WTC11 (cell line): ENCODE results near the gene PLCG2. TPM values are rescaled to one million over a fixed set of nuclear protein-coding genes. Genes with fewer than 3 reads are reported as not detected.

Experiments used
- ATAC-seq: fragments of 200-7000 bp; cut with Tn5 transposase; 2 replicates; pipeline ENCODE4 v1.10.0; 2021; ENCODE audit warnings: mild to moderate bottlenecking, moderate library complexity
- CTCF ChIA-PET: fragments of 300-600 bp; sonication (Branson Sonifier 250); formaldehyde crosslinking; loops from one replicate; lab custom pipeline; 2021; ENCODE audit warnings: antibody characterized with exemption; lab: Charles Lee
- POLR2A ChIA-PET: fragments of 350-600 bp; sonication (Branson Sonifier 250); formaldehyde crosslinking; loops from one replicate; lab custom pipeline; 2021; ENCODE audit warnings: antibody characterized with exemption; lab: Charles Lee
- DNase-seq: peaks from one replicate; pipeline ENCODE4 v3.0.0; 2021; ENCODE audit warnings: low spot score
- H3K27ac Mint-ChIP-seq: 2 replicates; pipeline ENCODE4 v1.8.0; 2021; ENCODE audit warnings: mixed read lengths
- H3K27me3 Mint-ChIP-seq: 2 replicates; pipeline ENCODE4 v1.8.0; 2021; ENCODE audit warnings: low read depth, mild to moderate bottlenecking, moderate library complexity, mixed read lengths
- H3K36me3 Mint-ChIP-seq: 2 replicates; pipeline ENCODE4 v1.8.0; 2021; ENCODE audit warnings: mixed read lengths
- H3K4me1 Mint-ChIP-seq: 2 replicates; pipeline ENCODE4 v1.8.0; 2022; ENCODE audit warnings: mixed read lengths
- H3K4me3 Mint-ChIP-seq: 2 replicates; pipeline ENCODE4 v1.8.0; 2021; ENCODE audit warnings: mild to moderate bottlenecking, moderate library complexity, mixed read lengths
- H3K9me3 Mint-ChIP-seq: 2 replicates; pipeline ENCODE4 v1.8.0; 2021; ENCODE audit warnings: mixed read lengths
- ESRRA ChIP-seq: sonication (generic); formaldehyde crosslinking; IDR thresholded peaks from 2 replicates; pipeline ENCODE4 v1.8.1; 2022; ENCODE audit warnings: mild to moderate bottlenecking, missing genetic modification reagents, borderline replicate concordance
- FOXK1 ChIP-seq: sonication (generic); formaldehyde crosslinking; IDR thresholded peaks from 2 replicates; pipeline ENCODE4 v1.8.0; 2022; ENCODE audit warnings: mild to moderate bottlenecking, moderate library complexity, missing genetic modification reagents
- FOXP1 ChIP-seq: sonication (generic); formaldehyde crosslinking; IDR thresholded peaks from 2 replicates; pipeline ENCODE4 v1.8.0; 2022; ENCODE audit warnings: missing genetic modification reagents, mild to moderate bottlenecking, moderate library complexity, borderline replicate concordance
- JAZF1 ChIP-seq: fragments of 250-450 bp; sonication (Bioruptor Pico); IDR thresholded peaks from 2 replicates; pipeline ENCODE4 v1.9.0; 2021; ENCODE audit warnings: moderate library complexity, mild to moderate bottlenecking, inconsistent platforms
- NR2C2 ChIP-seq: sonication (generic); formaldehyde crosslinking; IDR thresholded peaks from 2 replicates; pipeline ENCODE4 v1.8.0; 2022; ENCODE audit warnings: mild to moderate bottlenecking, missing genetic modification reagents
- NR3C1 ChIP-seq: sonication (generic); formaldehyde crosslinking; conservative IDR thresholded peaks from 2 replicates; pipeline ENCODE4 v1.8.1; 2023; ENCODE audit warnings: low read depth, mild to moderate bottlenecking, missing genetic modification reagents
- SMAD3 ChIP-seq: sonication (generic); formaldehyde crosslinking; IDR thresholded peaks from 2 replicates; pipeline ENCODE4 v1.8.0; 2022; ENCODE audit warnings: missing genetic modification reagents, mild to moderate bottlenecking, borderline replicate concordance
- SMAD4 ChIP-seq: sonication (generic); formaldehyde crosslinking; IDR thresholded peaks from 2 replicates; pipeline ENCODE4 v1.8.0; 2022; ENCODE audit warnings: mild to moderate bottlenecking, missing genetic modification reagents
- TCF7 ChIP-seq: sonication (generic); formaldehyde crosslinking; IDR thresholded peaks from 2 replicates; pipeline ENCODE4 v1.8.0; 2022; ENCODE audit warnings: mild to moderate bottlenecking, low read depth, missing genetic modification reagents, moderate library complexity
- TEAD4 ChIP-seq: sonication (generic); formaldehyde crosslinking; IDR thresholded peaks from 2 replicates; pipeline ENCODE4 v1.8.0; 2022; ENCODE audit warnings: mild to moderate bottlenecking, missing genetic modification reagents
- ZNF232 ChIP-seq: sonication (generic); formaldehyde crosslinking; IDR thresholded peaks from 2 replicates; pipeline ENCODE4 v1.8.0; 2022; ENCODE audit warnings: mild to moderate bottlenecking, missing genetic modification reagents
- ZNF263 ChIP-seq: sonication (generic); formaldehyde crosslinking; IDR thresholded peaks from 2 replicates; pipeline ENCODE4 v1.8.1; 2022; ENCODE audit warnings: low read depth, mild to moderate bottlenecking, moderate library complexity, missing genetic modification reagents
- total RNA-seq: library from RNA; stranded (reverse); gene quantifications from 3 replicates; pipeline ENCODE4 v1.2.3, GENCODE V29; 2021
- TF ChIP-seq, protein P1 (sequence below): sonication (generic); formaldehyde crosslinking; IDR thresholded peaks from 2 replicates; pipeline ENCODE4 v1.8.1; 2022; ENCODE audit warnings: missing genetic modification reagents, borderline replicate concordance
- TF ChIP-seq, protein P2 (sequence below): sonication (generic); formaldehyde crosslinking; IDR thresholded peaks from 2 replicates; pipeline ENCODE4 v1.8.1; 2023; ENCODE audit warnings: mild to moderate bottlenecking, missing genetic modification reagents, moderate library complexity
- TF ChIP-seq, protein P3 (sequence below): sonication (generic); formaldehyde crosslinking; IDR thresholded peaks from 2 replicates; pipeline ENCODE4 v1.8.0; 2023; ENCODE audit warnings: missing genetic modification reagents
- TF ChIP-seq, protein P4 (sequence below): sonication (generic); formaldehyde crosslinking; IDR thresholded peaks from 2 replicates; pipeline ENCODE4 v1.8.1; 2022; ENCODE audit warnings: low read depth, missing genetic modification reagents, borderline replicate concordance
- TF ChIP-seq, protein P5 (sequence below): sonication (generic); formaldehyde crosslinking; IDR thresholded peaks from 2 replicates; pipeline ENCODE4 v1.8.1; 2022; ENCODE audit warnings: mild to moderate bottlenecking, moderate library complexity, missing genetic modification reagents
- TF ChIP-seq, protein P6 (sequence below): sonication (generic); formaldehyde crosslinking; IDR thresholded peaks from 2 replicates; pipeline ENCODE4 v1.8.1; 2023; ENCODE audit warnings: mild to moderate bottlenecking, moderate library complexity, missing genetic modification reagents
- TF ChIP-seq, protein P7 (sequence below): fragments of 250-450 bp; sonication (Bioruptor Pico); IDR thresholded peaks from 2 replicates; pipeline ENCODE4 v1.9.0; 2021; ENCODE audit warnings: mild to moderate bottlenecking, borderline replicate concordance

Gene PLCG2
- total RNA-seq, 1 experiment from 2014 or later: 7.0 TPM

DNA sequence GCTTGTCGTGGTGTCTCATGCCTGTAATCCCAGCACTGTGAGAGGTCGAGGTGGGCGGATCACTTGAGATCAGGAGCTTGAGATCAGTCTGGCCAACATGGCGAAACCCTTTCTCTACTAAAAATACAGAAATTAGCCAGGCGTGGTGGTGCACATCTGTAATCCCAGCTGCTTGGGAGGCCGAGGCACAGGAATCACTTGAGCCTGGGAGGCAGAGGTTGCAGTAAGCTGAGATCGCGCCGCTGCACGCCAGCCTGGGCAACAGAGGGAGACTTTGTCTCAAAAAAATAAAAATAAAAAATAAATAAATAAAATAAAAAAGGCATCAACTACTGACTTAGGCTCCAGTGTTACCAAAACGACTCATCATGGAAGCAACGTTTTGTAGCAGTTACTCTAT, 115.5 kb downstream of the PLCG2 start:
- Mint-ChIP-seq H3K27me3 (no peaks in the 10 kb centered on the region), H3K4me3 (no peak overlapping the region), H3K36me3 (no peaks in the 10 kb centered on the region), H3K27ac (no peak overlapping the region), H3K4me1 (no peaks in the 10 kb centered on the region), H3K9me3 (no peaks in the 10 kb centered on the region)
- CTCF ChIA-PET: interaction anchor here (0.8 to 3.0 kb wide), 6 partner anchors 15 to 633 kb away, joined by 3 to 10 read pairs (median 8); no protein-coding TSS in a partner anchor
- TF ChIP-seq SMAD4 (no peak), ZNF263 (CRISPR knock-in tag) (no peak), TCF7 (CRISPR knock-in tag) (no peak)
- TF ChIP-seq, protein P1, sequence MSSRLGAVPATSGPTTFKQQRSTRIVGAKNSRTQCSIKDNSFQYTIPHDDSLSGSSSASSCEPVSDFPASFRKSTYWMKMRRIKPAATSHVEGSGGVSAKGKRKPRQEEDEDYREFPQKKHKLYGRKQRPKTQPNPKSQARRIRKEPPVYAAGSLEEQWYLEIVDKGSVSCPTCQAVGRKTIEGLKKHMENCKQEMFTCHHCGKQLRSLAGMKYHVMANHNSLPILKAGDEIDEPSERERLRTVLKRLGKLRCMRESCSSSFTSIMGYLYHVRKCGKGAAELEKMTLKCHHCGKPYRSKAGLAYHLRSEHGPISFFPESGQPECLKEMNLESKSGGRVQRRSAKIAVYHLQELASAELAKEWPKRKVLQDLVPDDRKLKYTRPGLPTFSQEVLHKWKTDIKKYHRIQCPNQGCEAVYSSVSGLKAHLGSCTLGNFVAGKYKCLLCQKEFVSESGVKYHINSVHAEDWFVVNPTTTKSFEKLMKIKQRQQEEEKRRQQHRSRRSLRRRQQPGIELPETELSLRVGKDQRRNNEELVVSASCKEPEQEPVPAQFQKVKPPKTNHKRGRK: no peak
- TF ChIP-seq, protein P2, sequence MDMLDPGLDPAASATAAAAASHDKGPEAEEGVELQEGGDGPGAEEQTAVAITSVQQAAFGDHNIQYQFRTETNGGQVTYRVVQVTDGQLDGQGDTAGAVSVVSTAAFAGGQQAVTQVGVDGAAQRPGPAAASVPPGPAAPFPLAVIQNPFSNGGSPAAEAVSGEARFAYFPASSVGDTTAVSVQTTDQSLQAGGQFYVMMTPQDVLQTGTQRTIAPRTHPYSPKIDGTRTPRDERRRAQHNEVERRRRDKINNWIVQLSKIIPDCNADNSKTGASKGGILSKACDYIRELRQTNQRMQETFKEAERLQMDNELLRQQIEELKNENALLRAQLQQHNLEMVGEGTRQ (CRISPR knock-in tag): no peak
- POLR2A ChIA-PET: no interaction called here
- ATAC-seq: no peak
- DNase-seq: no peak

DNA sequence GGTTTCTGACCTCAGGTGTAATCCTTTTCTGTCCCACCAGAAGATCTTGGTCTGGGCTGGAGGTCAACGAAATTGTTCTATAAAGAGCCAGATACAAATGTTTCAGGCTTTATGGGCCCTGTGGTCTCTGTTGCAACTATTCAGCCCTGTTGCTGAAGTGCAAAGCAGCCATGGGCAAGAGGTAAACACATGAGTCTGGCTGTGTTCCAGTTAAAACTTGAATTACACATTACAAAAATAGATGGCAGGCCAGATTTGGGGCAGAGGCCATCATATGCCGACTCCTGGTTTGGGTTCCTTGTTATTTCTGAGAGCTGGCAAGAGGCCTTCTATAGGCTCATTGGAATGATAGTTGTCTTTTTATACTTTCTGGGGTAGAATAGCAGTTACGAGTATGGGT, 117.8 kb downstream of the PLCG2 start:
- no peak overlapping the region for H3K4me3 Mint-ChIP-seq
- no peaks in the 10 kb centered on the region for H3K36me3 Mint-ChIP-seq
- DNase-seq: no peak
- no peaks in the 10 kb centered on the region for H3K4me1 Mint-ChIP-seq
- CTCF ChIA-PET: interaction anchor here (1.3 to 1.4 kb wide), 2 partner anchors 8 to 100 kb away, joined by 3 read pairs; no protein-coding TSS in a partner anchor
- POLR2A ChIA-PET: no interaction called here
- no peak overlapping the region for H3K27ac Mint-ChIP-seq
- no peaks in the 10 kb centered on the region for H3K27me3 Mint-ChIP-seq
- TF ChIP-seq, protein P3, sequence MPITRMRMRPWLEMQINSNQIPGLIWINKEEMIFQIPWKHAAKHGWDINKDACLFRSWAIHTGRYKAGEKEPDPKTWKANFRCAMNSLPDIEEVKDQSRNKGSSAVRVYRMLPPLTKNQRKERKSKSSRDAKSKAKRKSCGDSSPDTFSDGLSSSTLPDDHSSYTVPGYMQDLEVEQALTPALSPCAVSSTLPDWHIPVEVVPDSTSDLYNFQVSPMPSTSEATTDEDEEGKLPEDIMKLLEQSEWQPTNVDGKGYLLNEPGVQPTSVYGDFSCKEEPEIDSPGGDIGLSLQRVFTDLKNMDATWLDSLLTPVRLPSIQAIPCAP: no peak
- TF ChIP-seq ZNF232 (CRISPR knock-in tag) (no peak), SMAD3 (no peak), SMAD4 (no peak), TEAD4 (CRISPR knock-in tag) (no peak), JAZF1 (CRISPR knock-in tag) (no peak), FOXK1 (CRISPR knock-in tag) (no peak), NR2C2 (no peak), FOXP1 (CRISPR knock-in tag) (no peak), ESRRA (CRISPR knock-in tag) (no peak), NR3C1 (CRISPR knock-in tag) (no peak)
- TF ChIP-seq, protein P2 (CRISPR knock-in tag): no peak
- TF ChIP-seq, protein P4, sequence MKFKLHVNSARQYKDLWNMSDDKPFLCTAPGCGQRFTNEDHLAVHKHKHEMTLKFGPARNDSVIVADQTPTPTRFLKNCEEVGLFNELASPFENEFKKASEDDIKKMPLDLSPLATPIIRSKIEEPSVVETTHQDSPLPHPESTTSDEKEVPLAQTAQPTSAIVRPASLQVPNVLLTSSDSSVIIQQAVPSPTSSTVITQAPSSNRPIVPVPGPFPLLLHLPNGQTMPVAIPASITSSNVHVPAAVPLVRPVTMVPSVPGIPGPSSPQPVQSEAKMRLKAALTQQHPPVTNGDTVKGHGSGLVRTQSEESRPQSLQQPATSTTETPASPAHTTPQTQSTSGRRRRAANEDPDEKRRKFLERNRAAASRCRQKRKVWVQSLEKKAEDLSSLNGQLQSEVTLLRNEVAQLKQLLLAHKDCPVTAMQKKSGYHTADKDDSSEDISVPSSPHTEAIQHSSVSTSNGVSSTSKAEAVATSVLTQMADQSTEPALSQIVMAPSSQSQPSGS (CRISPR knock-in tag): no peak
- TF ChIP-seq, protein P5, sequence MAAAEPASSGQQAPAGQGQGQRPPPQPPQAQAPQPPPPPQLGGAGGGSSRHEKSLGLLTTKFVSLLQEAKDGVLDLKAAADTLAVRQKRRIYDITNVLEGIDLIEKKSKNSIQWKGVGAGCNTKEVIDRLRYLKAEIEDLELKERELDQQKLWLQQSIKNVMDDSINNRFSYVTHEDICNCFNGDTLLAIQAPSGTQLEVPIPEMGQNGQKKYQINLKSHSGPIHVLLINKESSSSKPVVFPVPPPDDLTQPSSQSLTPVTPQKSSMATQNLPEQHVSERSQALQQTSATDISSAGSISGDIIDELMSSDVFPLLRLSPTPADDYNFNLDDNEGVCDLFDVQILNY: no peak
- TF ChIP-seq, protein P6, sequence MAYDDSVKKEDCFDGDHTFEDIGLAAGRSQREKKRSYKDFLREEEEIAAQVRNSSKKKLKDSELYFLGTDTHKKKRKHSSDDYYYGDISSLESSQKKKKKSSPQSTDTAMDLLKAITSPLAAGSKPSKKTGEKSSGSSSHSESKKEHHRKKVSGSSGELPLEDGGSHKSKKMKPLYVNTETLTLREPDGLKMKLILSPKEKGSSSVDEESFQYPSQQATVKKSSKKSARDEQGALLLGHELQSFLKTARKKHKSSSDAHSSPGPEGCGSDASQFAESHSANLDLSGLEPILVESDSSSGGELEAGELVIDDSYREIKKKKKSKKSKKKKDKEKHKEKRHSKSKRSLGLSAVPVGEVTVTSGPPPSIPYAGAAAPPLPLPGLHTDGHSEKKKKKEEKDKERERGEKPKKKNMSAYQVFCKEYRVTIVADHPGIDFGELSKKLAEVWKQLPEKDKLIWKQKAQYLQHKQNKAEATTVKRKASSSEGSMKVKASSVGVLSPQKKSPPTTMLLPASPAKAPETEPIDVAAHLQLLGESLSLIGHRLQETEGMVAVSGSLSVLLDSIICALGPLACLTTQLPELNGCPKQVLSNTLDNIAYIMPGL (CRISPR knock-in tag): no peak
- TF ChIP-seq, protein P7, sequence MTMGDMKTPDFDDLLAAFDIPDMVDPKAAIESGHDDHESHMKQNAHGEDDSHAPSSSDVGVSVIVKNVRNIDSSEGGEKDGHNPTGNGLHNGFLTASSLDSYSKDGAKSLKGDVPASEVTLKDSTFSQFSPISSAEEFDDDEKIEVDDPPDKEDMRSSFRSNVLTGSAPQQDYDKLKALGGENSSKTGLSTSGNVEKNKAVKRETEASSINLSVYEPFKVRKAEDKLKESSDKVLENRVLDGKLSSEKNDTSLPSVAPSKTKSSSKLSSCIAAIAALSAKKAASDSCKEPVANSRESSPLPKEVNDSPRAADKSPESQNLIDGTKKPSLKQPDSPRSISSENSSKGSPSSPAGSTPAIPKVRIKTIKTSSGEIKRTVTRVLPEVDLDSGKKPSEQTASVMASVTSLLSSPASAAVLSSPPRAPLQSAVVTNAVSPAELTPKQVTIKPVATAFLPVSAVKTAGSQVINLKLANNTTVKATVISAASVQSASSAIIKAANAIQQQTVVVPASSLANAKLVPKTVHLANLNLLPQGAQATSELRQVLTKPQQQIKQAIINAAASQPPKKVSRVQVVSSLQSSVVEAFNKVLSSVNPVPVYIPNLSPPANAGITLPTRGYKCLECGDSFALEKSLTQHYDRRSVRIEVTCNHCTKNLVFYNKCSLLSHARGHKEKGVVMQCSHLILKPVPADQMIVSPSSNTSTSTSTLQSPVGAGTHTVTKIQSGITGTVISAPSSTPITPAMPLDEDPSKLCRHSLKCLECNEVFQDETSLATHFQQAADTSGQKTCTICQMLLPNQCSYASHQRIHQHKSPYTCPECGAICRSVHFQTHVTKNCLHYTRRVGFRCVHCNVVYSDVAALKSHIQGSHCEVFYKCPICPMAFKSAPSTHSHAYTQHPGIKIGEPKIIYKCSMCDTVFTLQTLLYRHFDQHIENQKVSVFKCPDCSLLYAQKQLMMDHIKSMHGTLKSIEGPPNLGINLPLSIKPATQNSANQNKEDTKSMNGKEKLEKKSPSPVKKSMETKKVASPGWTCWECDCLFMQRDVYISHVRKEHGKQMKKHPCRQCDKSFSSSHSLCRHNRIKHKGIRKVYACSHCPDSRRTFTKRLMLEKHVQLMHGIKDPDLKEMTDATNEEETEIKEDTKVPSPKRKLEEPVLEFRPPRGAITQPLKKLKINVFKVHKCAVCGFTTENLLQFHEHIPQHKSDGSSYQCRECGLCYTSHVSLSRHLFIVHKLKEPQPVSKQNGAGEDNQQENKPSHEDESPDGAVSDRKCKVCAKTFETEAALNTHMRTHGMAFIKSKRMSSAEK (CRISPR knock-in tag): no peak
- TF ChIP-seq, all 79 proteins: peak for 0
- H3K9me3 Mint-ChIP-seq: no peaks in the 10 kb centered on the region
- ATAC-seq: no peak
